Neural cell (in vitro differentiated cells): ENCODE measurements around the gene USP28.

ENCODE experiments used
- EP300 ChIP-seq: fragments of 450-650 bp; conservative IDR thresholded peaks from 2 replicates; pipeline ENCODE4 v1.6.1; 2014; ENCODE audit warnings: antibody characterized with exemption, mild to moderate bottlenecking, moderate library complexity; ENCODE audit not compliant: poor library complexity, severe bottlenecking
- REST ChIP-seq: IDR thresholded peaks from 2 replicates; pipeline ENCODE4 v1.6.1; 2012; ENCODE audit warnings: borderline replicate concordance
- TAF1 ChIP-seq: IDR thresholded peaks from 2 replicates; pipeline ENCODE4 v1.6.1; 2012; ENCODE audit warnings: low read depth

GRCh38 chr11:113796663-113797259 is 78.6 kb downstream of the USP28 start:
- no peak for TF ChIP-seq REST
- no peak for TF ChIP-seq TAF1
- no peak for TF ChIP-seq EP300
